ENCODE measurements around the gene NDUFV1.
"Not testable (repeated sequence)": the region's sequence is repeated elsewhere in the genome, so short reads cannot be mapped to it uniquely, and the experiment has no call there.

The NDUFV1 gene

DNA sequence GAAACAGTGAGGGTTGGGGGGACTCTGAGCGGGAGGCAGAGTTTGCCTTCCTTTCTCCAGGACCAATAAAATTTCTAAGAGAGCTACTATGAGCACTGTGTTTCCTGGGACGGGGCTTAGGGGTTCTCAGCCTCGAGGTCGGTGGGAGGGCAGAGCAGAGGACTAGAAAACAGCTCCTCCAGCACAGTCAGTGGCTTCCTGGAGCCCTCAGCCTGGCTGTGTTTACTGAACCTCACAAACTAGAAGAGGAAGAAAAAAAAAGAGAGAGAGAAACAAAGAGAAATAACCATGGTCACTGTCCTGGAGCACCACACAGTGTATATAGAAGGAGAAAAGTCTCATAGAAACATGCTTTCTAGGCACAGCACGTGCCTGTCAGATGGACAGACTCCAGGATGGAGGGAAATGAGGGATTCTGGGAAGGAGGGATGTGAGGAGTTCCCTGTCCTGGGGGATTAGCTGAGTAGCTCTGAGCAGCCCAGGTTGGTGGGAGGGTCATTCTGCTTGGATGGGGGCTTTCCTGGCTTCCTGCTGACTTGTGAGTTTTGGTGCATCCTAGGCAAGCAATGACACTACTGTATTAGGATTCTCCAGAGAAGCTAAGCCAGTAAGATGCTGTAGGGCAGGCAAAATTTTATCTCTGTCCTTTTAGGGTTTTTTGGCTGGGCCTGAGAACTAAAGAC is 20.0 kb upstream of the NDUFV1 start:
- no peak for DNase-seq

DNA sequence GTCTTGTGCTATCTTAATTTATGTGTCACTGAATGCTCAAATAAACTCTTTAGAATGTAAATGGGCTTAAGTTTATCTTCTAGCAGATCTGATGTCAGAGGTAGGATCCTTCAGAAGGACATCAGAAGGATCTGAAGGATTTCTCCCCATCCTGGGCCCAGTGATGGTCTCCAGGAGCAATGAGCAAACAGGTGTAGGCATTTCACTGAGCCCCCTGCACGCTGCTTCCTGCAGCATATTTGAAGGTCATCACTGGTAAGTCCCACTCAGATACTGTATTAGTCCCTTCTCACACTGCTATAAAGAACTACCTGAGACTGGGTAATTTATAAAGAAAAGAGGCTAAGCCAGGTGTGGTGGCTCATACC is 18.6 kb upstream of the NDUFV1 start:
- no peak for DNase-seq

DNA sequence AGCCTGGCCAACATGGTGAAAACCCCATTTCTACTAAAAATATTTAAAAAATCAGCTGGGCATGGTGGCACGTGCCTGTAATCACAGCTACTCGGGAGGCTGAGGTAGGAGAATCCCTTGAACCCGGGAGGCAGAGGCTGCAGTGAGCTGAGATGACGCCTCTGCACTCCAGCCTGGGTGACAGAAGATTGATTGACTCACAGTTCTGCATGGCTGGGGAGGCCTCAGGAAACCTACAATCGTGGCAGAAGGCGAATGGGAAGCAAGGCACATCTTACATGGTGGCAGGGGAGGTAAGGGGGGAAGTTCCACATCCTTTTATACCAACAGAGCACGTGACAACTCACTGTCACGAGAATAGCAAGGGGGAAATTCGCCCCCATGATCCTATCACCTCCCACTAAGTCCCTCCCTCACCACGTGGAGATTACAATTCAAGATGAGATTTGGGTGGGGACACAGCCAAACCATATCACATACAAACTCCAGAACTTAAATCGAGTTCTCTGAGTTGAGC is 17.8 kb upstream of the NDUFV1 start:
- DNase-seq: not testable (repeated sequence)

GRCh38 chr11:67592880-67593564 is 13.7 kb upstream of the NDUFV1 start:
- DNase-seq: no peak

DNA sequence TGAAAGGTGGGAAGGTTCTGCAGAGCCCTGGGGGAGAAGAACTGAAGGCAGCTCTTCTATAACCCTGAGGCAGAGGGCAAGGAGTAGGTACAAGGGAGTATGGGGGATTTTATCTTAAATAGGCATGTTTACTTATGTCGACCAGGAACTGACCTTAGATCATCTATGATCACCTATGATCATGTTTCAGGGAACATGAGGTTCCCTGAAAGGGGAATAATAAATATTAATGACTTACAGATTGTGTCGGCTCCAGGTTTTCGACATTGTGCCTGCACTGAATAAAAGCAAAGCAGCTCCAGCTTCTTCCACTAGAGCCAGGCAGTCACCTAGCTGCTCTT is 13.2 kb upstream of the NDUFV1 start:
- no peak for DNase-seq

- DNase-seq: no peak
These were observed 12.3 kb upstream of the NDUFV1 start for GRCh38 chr11:67594480-67594879.

- DNase-seq: no peak
These were observed 9.9 kb upstream of the NDUFV1 start for GRCh38 chr11:67596753-67597300.

DNA sequence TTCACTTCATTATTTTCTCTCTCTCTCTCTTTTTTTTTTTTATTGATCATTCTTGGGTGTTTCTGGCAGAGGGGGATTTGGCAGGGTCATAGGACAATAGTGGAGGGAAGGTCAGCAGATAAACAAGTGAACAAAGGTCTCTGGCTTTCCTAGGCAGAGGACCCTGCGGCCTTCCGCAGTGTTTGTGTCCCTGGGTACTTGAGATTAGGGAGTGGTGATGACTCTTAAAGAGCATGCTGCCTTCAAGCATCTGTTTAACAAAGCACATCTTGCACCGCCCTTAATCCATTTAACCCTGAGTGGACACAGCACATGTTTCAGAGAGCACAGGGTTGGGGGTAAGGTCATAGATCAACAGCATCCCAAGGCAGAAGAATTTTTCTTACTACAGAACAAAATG is 9.3 kb upstream of the NDUFV1 start:
- not testable (repeated sequence) for DNase-seq

- DNase-seq: not testable (repeated sequence)
These were observed 8.8 kb upstream of the NDUFV1 start for GRCh38 chr11:67597963-67598362.

DNA sequence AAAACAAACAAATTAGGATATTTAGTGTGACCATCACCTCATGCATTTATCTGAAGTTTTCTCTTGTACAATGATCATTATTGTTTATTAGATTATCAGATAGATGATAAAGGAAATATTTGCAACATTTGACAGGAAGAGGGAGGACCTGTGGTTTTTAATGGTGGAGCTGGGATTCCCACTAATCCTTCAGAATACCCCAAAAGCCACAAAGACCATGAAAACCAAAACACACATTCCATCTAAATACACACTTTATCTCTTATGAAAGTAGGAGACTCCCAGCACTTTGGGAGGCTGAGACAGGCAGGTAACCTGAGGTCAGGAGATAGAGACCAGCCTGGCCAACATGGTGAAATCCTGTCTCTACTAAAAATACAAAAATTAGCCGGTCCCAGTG is 7.6 kb upstream of the NDUFV1 start:
- no peak for DNase-seq

DNA sequence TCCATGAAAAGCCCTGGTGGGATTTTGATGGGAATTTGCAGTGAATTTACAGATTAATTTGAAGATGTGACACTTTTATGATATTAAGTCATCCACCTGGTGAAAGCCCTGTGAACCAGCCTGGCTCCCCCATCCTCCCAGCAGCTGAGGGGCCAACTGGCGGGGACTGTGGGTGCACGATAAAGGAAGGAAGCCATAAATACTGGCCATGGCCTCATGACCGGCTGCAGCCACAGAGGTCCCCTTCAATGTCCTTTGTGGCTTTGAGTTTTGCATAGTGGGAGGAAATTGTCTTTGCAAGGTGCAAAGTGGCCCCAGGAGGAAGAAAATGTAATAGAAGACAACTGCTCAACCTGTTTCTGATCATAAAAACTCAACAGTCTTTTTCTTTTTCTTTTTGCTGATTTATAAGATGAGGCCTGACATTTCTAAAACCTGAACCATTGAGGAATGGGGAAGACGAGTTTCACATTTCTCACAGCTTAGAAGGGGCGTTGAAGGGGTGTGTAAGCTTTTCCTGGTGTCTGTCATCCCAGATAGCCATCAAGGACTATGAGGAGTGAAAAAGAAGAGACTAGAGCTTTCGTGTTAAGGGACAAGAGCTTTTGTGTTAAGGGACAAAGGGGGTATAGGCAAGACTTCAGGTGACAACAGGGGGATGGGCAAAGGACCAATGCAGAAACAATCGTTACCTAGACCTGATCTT is 6.3 kb upstream of the NDUFV1 start:
- DNase-seq: no peak

DNA sequence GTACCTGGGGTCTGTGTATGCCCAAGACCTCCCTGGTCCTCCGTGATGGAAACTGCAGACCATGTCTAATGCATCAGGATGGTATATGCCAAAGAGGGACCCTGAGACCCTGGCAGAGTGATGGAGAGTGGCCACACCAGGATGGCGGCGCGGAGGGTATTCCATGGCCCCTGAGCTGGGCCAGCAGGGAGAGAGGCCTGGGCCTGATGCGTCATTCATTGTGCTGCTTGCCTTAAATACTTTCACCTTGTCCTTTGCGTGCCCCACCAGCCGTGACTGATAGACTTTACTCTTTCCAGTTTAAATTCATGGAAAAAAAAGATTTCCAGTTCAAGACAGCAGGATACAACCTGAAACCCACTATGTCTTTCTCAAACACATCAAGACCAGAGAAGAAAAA is 5.6 kb upstream of the NDUFV1 start:
- no peak for DNase-seq

- DNase-seq: not testable (repeated sequence)
These were observed 2.6 kb upstream of the NDUFV1 start for GRCh38 chr11:67604119-67604518.

DNA sequence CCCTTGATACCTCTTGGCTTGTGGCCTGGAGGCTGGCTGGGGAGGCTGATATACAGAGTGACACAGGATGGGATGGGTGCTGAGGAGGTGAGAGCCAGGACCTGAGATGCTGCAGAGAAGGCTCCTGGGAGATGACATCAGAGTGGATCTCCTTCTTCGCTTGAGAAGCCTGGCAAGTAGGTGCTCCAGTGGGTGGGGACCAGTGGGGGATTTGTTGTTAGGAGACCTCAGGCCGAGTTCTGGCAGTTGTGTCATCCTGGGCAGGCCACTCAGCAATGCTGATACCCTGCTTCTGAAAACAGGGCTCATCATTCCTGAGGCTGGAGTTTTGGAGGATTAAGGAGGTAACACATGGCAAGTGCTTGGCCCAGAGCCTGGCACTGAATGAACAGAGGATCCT is 1.9 kb upstream of the NDUFV1 start:
- no peak for DNase-seq

GRCh38 chr11:67605231-67606011 is 1.3 kb upstream of the NDUFV1 start:
- DNase-seq: no peak

DNA sequence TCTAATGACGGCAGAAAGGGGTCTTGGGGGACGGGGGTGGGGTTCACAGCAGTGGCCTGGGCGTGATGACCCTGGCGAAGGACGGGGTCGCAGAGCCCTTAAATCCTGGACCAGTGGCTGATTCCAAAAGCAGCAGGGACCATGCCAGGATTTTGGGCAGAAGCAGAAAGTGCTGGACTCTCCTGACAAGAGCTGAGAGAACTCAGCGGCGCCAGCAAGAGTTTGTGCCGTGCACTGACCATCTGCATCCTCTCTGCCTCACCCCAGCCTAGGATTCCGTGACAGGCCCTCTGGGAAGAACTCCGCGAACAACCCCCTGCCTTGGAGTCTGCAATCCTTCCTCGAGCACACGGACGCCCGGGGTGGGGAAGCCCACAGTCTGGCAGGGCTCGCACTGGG is 644 bp upstream of the NDUFV1 start:
- no peak for DNase-seq

DNA sequence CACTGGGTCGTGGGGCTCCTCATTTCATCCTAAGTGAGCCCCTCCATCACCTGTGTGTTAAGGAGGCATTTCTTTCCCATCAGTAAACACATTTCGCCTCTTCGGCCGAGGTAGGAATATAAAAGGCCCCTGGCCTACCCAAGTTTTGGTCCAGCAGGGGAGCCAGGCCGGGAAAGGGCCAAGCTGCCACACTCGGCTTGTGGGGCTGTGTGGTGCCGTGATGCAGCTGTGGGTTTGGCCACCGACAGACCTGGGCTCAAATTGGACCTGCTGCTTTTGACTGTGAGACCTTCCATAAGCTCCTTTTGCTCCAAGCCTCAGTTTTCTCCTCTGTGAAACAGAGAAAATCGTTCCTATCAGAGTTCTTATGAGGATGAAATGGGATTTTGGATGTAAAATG is 771 bp downstream of the NDUFV1 start:
- DNase-seq: no peak

- DNase-seq: no peak
These were observed 1.8 kb downstream of the NDUFV1 start for GRCh38 chr11:67608486-67608885.

- DNase-seq: no peak
These were observed 2.6 kb downstream of the NDUFV1 start for GRCh38 chr11:67609316-67609715.

DNA sequence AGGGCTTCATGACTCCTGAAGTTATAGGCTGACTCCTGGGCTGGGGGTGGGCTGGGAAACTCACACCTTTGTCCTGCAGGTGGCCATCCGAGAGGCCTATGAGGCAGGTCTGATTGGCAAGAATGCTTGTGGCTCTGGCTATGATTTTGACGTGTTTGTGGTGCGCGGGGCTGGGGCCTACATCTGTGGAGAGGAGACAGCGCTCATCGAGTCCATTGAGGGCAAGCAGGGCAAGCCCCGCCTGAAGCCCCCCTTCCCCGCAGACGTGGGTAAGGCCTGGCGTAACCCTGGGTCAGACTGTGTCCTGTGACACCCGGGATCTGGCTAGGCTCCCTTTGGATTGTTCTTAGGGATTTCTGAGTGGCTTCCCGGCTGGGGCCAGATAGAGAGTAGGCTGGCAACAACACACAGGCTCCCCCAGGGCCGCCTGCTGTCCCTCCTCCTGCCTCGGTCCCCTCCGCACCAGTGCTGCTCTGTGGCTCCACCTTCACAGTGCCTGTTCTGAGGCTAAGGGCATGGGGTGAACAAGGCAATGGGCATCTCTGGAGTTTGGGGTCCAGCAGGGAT is 3.6 kb downstream of the NDUFV1 start:
- no peak for DNase-seq

GRCh38 chr11:67611165-67611564 is 4.4 kb downstream of the NDUFV1 start:
- DNase-seq: no peak

- no peak for DNase-seq
These were observed 5.2 kb downstream of the NDUFV1 start for GRCh38 chr11:67611704-67612587.
